ENCODE data around the gene SERPINA5. TPM values are rescaled to one million over a fixed set of nuclear protein-coding genes. Genes with fewer than 3 reads are reported as not detected.

The SERPINA5 gene
- total RNA-seq, 4 donors from 2014 or later: 6.5 to 28.0 (median 10.2) TPM

DNA sequence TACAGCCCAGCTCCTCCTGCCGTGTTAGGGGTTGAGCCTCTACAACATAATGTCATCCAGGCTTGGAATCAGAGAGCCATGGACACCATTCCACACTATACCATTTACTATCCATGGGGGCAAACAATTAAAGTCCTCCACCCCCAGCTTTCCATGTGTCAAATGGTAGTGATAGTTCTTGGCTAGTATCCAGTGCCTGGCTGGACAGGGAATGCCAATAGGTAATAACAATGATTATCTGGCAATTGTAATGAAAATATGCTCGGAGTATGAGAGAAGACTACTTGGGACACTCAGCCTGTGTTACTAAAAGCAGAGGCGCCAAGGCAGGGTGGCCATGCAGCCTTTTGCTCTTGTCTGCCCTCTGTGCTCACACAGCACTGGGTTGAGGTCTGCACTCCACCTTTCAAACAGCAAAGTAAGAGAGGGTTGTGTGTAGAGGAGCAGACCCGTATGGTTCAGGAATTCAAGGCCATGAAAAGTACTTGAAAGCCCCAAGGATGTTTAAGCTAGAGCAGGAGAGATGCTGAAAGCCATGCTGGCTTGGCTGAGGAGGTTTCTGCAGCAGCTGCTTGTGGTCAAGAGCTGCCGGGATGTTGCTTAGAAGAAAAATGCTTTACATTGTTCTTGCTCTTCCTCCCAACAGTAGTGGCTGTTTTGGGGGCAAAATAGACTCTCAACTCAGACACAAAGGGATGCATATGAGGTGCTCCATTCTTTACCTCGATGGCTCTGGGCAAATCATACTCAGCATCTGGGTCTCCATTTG is 41.6 kb downstream of the SERPINA5 start:
- Histone ChIP-seq H3K27ac (no peak overlapping the region), H3K9me3 (peaks cover 0 to 24% (median 7%) of the 10 kb centered on the region in 4 donors), H3K4me1 (no peaks in the 10 kb centered on the region), H3K27me3 (peaks cover 0 to 4% of the 10 kb centered on the region in 2 donors), H3K36me3 (peaks cover 0 to 63% (median 0%) of the 10 kb centered on the region in 3 donors), H3K4me3 (no peak overlapping the region)
- TF ChIP-seq, protein P1, sequence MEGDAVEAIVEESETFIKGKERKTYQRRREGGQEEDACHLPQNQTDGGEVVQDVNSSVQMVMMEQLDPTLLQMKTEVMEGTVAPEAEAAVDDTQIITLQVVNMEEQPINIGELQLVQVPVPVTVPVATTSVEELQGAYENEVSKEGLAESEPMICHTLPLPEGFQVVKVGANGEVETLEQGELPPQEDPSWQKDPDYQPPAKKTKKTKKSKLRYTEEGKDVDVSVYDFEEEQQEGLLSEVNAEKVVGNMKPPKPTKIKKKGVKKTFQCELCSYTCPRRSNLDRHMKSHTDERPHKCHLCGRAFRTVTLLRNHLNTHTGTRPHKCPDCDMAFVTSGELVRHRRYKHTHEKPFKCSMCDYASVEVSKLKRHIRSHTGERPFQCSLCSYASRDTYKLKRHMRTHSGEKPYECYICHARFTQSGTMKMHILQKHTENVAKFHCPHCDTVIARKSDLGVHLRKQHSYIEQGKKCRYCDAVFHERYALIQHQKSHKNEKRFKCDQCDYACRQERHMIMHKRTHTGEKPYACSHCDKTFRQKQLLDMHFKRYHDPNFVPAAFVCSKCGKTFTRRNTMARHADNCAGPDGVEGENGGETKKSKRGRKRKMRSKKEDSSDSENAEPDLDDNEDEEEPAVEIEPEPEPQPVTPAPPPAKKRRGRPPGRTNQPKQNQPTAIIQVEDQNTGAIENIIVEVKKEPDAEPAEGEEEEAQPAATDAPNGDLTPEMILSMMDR (IDR thresholded peaks at IDR 0.05): no peak
- TF ChIP-seq EP300 (IDR thresholded peaks at IDR 0.05) (no peak), POLR2A (IDR thresholded peaks at IDR 0.05) (no peak)
- no peak for DNase-seq (ENCODE audit: low spot score in 2 of 2)
- WGBS, 2 donors: 57 to 70% methylated on average over 6 of the region's 6 CpGs

DNA sequence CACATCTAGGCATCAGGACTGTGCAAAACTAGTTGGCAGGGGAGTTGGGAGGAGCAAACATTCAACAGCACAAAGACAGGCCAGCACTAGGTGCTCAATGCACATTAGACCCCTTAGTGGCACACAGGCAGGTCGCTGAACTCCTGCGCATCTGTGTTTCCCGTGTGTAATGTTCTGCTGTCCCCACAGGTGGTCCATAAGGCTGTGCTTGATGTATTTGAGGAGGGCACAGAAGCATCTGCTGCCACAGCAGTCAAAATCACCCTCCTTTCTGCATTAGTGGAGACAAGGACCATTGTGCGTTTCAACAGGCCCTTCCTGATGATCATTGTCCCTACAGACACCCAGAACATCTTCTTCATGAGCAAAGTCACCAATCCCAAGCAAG is 42.2 kb downstream of the SERPINA5 start:
- TF ChIP-seq EP300 (IDR thresholded peaks at IDR 0.05) (no peak), POLR2A (IDR thresholded peaks at IDR 0.05) (no peak)
- TF ChIP-seq, protein P1 (IDR thresholded peaks at IDR 0.05): no peak
- WGBS, 2 donors: 90 to 95% methylated on average over 3 to 4 of the region's 4 CpGs
- no peak overlapping the region for H3K4me3 ChIP-seq
- H3K36me3 ChIP-seq: peaks cover 0 to 57% (median 0%) of the 10 kb centered on the region in 3 donors
- no peak for DNase-seq (ENCODE audit: low spot score in 2 of 2)
- peaks cover 0 to 18% (median 2%) of the 10 kb centered on the region in 4 donors for H3K9me3 ChIP-seq
- H3K27ac ChIP-seq: no peak overlapping the region
- H3K4me1 ChIP-seq: no peaks in the 10 kb centered on the region
- peaks cover 0 to 4% of the 10 kb centered on the region in 2 donors for H3K27me3 ChIP-seq

DNA sequence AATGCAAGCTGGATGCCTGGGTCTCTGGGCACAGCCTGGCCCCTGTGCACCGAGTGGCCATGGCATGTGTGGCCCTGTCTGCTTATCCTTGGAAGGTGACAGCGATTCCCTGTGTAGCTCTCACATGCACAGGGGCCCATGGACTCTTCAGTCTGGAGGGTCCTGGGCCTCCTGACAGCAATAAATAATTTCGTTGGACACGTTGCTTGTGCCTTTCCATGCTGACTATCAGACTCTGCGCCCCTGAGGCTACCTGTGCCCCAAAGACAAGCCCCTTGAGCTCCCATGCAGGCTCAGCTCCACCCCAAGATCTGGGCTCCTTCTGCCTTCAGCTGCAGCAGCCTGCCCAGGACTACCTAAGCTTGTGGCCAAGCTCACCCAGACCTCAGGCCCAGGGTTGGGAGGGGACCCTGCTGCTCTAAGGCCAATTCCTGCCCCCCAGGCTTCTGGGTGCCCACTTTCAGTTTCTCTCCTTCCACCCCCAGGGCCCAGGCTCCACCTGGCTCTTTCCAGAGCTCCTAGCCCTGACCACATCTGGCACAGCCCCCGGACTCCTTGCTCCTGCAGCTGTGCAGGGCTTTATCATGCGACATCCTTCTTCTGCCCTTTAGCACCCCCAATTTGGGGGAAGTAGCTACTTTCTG is 42.8 kb downstream of the SERPINA5 start:
- Histone ChIP-seq H3K36me3 (peaks cover 0 to 51% (median 0%) of the 10 kb centered on the region in 3 donors), H3K27ac (no peak overlapping the region), H3K27me3 (peaks cover 0 to 4% of the 10 kb centered on the region in 2 donors), H3K9me3 (peaks cover 0 to 12% (median 0%) of the 10 kb centered on the region in 4 donors), H3K4me3 (no peak overlapping the region), H3K4me1 (no peaks in the 10 kb centered on the region)
- TF ChIP-seq EP300 (IDR thresholded peaks at IDR 0.05) (no peak), POLR2A (IDR thresholded peaks at IDR 0.05) (no peak)
- TF ChIP-seq, protein P1 (IDR thresholded peaks at IDR 0.05): no peak
- 83 to 90% methylated on average over 7 of the region's 7 CpGs for WGBS, 2 donors
- no peak for DNase-seq (ENCODE audit: low spot score in 2 of 2)

DNA sequence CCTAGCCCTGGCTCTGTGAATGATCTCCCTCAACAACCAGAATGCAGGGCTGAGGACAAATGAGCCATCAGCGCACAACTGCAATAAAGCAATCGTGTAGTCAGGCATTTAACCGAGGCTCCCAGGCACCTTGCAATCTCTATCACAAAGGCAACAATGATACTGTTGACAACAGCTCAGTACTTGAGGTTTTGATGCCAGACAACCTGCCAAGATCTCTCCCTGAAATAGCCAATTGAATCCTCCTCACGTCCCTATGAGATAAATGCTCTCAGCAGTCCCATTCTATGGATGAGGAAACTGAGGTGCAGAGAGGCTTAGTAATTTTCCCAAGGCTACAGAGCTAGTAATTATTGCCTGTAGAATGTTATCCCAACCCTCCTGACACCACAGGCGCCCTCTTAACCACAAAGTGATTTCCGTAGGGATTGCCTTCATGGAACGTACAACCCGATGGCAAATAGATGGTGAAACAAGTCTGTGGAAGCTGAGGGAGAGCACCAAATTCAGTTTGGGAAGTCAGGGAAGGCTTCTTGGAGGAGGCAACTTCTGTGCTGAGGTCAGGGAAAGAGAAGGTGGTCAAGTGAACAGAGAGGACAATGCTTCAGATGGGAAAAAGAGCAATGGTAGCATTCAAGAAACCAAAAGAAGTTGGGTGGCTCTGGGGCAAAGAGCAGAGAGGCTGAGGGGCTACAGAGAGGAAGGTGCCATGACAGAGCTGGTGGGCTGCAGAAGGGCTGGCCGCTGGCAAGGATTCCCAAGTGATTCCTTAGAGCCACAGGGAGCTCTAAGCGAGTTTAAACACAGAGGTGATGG is 43.5 kb downstream of the SERPINA5 start:
- WGBS, 2 donors: 77 to 78% methylated on average over 10 of the region's 10 CpGs
- Histone ChIP-seq H3K4me1 (no peaks in the 10 kb centered on the region), H3K4me3 (no peak overlapping the region), H3K27me3 (peaks cover 0 to 4% of the 10 kb centered on the region in 2 donors), H3K9me3 (peaks cover 0 to 5% (median 0%) of the 10 kb centered on the region in 4 donors), H3K27ac (no peak overlapping the region), H3K36me3 (peaks cover 0 to 44% (median 0%) of the 10 kb centered on the region in 3 donors)
- TF ChIP-seq EP300 (IDR thresholded peaks at IDR 0.05) (no peak), POLR2A (IDR thresholded peaks at IDR 0.05) (no peak)
- TF ChIP-seq, protein P1 (IDR thresholded peaks at IDR 0.05): no peak
- DNase-seq (ENCODE audit: low spot score in 2 of 2): no peak
